HG02642 (cell line): ENCODE results near the gene CXorf66.
"Not testable (repeated sequence)": the region's sequence is repeated elsewhere in the genome, so short reads cannot be mapped to it uniquely, and the experiment has no call there.

ENCODE experiments used
- ATAC-seq: cut with Tn5 transposase; IDR thresholded peaks from one replicate; pipeline ENCODE4 v1.9.1; 2021; ENCODE audit warnings: mild to moderate bottlenecking; ENCODE audit not compliant: unreplicated experiment, poor library complexity

The CXorf66 gene

GRCh38 chrX:139930401-139930800, 34.9 kb downstream of the CXorf66 start:
- no peak for ATAC-seq

- no peak for ATAC-seq
These were observed 35.4 kb downstream of the CXorf66 start for GRCh38 chrX:139929876-139930275.

GRCh38 chrX:139924696-139925095, 40.6 kb downstream of the CXorf66 start:
- ATAC-seq, result no peak

GRCh38 chrX:139924069-139924695, 41.1 kb downstream of the CXorf66 start:
- ATAC-seq, result no peak

- not testable (repeated sequence) for ATAC-seq
These were observed 44.2 kb downstream of the CXorf66 start for GRCh38 chrX:139921142-139921541.

- no peak for ATAC-seq
These were observed 45.0 kb downstream of the CXorf66 start for GRCh38 chrX:139920316-139920715.

GRCh38 chrX:139914421-139914820, 50.9 kb downstream of the CXorf66 start:
- ATAC-seq, result no peak

GRCh38 chrX:139909712-139910111, 55.6 kb downstream of the CXorf66 start:
- ATAC-seq, result peak; percentile 58

- no peak for ATAC-seq
These were observed 58.2 kb downstream of the CXorf66 start for GRCh38 chrX:139907078-139907477.

- ATAC-seq, result no peak
These were observed 59.6 kb downstream of the CXorf66 start for GRCh38 chrX:139905743-139906142.
